Uterus (tissue), 2 donors: ENCODE results near the gene EOLA2.
"Not testable (repeated sequence)": the region's sequence is repeated elsewhere in the genome, so short reads cannot be mapped to it uniquely, and the experiment has no call there.

Experiments
- CTCF ChIP-seq, 4 experiments: fragments of 200-600 bp in 2 of 4; fragments of 450-650 bp in 2 of 4; sonication (generic) in 2 of 4; IDR thresholded peaks; one replicate each; pipeline ENCODE4 v1.5.1; 2016 to 2019; ENCODE audit warnings: antibody characterized with exemption in 4 of 4, mild to moderate bottlenecking in 2 of 4, moderate library complexity in 1 of 4
- POLR2A ChIP-seq, 2 donors: fragments of 450-650 bp; IDR thresholded peaks; one replicate each; pipeline ENCODE4 v1.6.1; 2016; ENCODE audit warnings: antibody characterized with exemption in 2 of 2, mild to moderate bottlenecking in 1 of 2, moderate library complexity in 1 of 2

DNA sequence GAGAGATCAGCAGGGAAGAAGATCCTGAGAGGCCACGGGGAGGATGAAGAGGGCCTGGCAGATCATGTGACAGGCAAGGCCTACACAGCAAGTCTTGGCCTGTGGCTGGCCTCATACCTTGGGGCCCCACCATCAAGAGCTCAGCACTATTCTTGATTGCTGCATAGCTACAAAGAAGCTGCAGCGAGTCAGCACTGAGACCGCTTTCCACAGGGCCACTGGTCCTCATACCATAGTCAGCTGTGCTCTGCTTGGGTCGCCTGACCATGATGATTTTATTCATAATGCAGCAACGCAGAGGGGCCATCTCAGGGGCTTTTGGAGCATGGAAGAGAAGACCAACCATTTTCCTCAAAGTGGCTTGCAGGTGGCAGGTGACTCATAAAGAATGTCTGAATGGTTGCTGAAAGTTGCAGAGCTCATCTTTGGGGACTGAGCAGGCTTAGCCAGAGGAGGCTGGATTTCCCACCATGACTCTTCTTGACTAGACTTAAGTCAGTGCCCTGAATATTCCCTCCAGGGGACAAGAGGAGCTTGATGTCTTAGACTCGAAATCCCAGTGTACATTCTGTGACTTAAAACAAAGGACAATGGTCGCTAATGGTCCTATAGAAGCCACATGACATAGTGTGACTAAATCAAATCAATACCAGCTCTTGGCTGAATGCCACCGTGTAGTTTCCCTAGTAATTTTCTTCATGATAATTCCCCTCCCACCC is 10.9 kb downstream of the EOLA2 start:
- TF ChIP-seq CTCF, POLR2A (IDR thresholded peaks at IDR 0.05): not testable (repeated sequence)
